ENCODE measurements around the gene KNDC1. TPM values are rescaled to one million over a fixed set of nuclear protein-coding genes. Genes with fewer than 3 reads are reported as not detected.

Gene KNDC1
- total RNA-seq, 1 experiment from 2014 or later = 15.7 TPM

DNA sequence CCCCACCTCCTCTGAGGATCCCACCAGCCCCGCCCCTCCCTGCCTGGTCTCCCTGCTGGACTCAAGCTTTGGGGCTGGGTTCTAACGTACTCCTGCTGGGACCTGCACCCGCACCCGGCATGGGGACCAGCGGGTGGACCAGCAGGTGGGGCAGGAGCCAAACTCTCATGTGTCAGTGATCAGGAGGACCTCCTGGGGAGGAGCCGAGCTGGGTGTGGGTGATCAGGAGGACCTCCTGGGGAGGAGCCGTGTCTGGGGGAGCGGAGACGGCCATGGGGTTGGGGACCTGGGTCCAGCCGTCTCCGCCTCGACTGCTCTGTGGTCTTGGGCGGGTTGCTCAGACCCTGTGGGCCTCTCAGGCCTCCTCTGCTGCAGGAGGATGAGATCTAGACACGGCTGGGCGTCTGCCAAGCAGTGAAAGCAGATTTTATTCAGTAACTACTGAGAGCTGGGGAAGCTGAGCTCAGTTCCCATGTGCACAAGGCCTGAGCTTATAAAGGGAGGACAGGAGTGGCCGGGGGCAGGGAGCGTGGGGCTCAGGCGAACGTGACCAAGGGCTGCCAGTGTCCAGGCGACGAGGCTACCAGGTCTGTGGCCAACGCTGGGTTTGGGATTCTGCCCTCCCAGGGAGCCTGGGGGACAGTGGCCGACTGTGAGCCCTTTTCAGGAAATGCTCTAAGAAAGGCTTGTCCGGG, 36.3 kb downstream of the KNDC1 start:
- H3K23me2 ChIP-seq (ENCODE audit: insufficient read length, low read depth, low read length, poor library complexity, severe bottlenecking) = no peaks in the 10 kb centered on the region
- no peak overlapping the region for H2BK12ac ChIP-seq (ENCODE audit: insufficient read length, low read depth, low read length)
- H2BK120ac ChIP-seq (ENCODE audit: low read depth, low read length, poor library complexity, severe bottlenecking) = no peak overlapping the region
- DNase-seq = no peak
- H3K79me2 ChIP-seq (ENCODE audit: insufficient read depth, low read length) = no peaks in the 10 kb centered on the region
- H4K20me1 ChIP-seq (ENCODE audit: control insufficient read depth, insufficient read depth, insufficient read length) = no peaks in the 10 kb centered on the region
- H2AFZ ChIP-seq (ENCODE audit: low read length) = no peak overlapping the region
- H3K27me3 Mint-ChIP-seq (ENCODE audit: low read depth) = peaks cover 16% of the 10 kb centered on the region
- TF ChIP-seq CTCF (conservative IDR thresholded peaks at IDR 0.05) = no peak
- H3K23ac ChIP-seq (ENCODE audit: insufficient read length, low read depth, low read length) = no peak overlapping the region
- no peak overlapping the region for H4K91ac ChIP-seq (ENCODE audit: insufficient read length, low read depth, low read length)
- H3K4me3 Mint-ChIP-seq = no peak overlapping the region
- H3K56ac ChIP-seq (ENCODE audit: insufficient read length, low read depth, low read length) = no peak overlapping the region
- no peak overlapping the region for H4K8ac ChIP-seq (replicated peaks; ENCODE audit: insufficient read length, low read depth, low read length)
- H3K9ac ChIP-seq (ENCODE audit: extremely low read depth, insufficient read length, low read length) = no peak overlapping the region
- H3K4me1 ChIP-seq (ENCODE audit: insufficient read depth, low read length) = no peaks in the 10 kb centered on the region
- H3K4me2 ChIP-seq (ENCODE audit: insufficient read depth, insufficient read length, low read length) = no peak overlapping the region
- no peak overlapping the region for H3T11ph ChIP-seq (ENCODE audit: low read length)
- H3K9me3 ChIP-seq (ENCODE audit: control insufficient read depth, low read depth, low read length) = no peaks in the 10 kb centered on the region
- H3K27me3 ChIP-seq (ENCODE audit: insufficient read depth, low read length) = no peaks in the 10 kb centered on the region
- H3K79me1 ChIP-seq (ENCODE audit: insufficient read depth, low read depth, low read length, poor library complexity, severe bottlenecking) = no peaks in the 10 kb centered on the region
- no peak overlapping the region for H4K5ac ChIP-seq (ENCODE audit: insufficient read length, low read depth, low read length)
- no peak overlapping the region for H2BK20ac ChIP-seq (ENCODE audit: low read depth, low read length, poor library complexity, severe bottlenecking)
- H3K4me1 Mint-ChIP-seq = 0 out of 4 replicates have a peak, but pooled peaks cover 0 to 2% of the 10 kb centered on the region in 2 experiments
- peaks cover 17 to 31% of the 10 kb centered on the region in 2 experiments for H3K9me3 Mint-ChIP-seq
- H3K18ac ChIP-seq (ENCODE audit: insufficient read length, low read depth, low read length) = no peak overlapping the region
- no peak overlapping the region for H2AK5ac ChIP-seq (ENCODE audit: insufficient read length, low read length)
- H2BK5ac ChIP-seq (ENCODE audit: insufficient read length, low read length) = no peak overlapping the region
- H3K27ac Mint-ChIP-seq = peak overlapping the region in 2 of 3 experiments; percentile 14 to 90; a peak in 2 of 7 replicates
- H3K14ac ChIP-seq (ENCODE audit: insufficient read depth, low read length) = no peak overlapping the region
- H3K27ac ChIP-seq (ENCODE audit: insufficient read length, low read depth, low read length) = no peak overlapping the region
- no peak overlapping the region for H2BK15ac ChIP-seq (ENCODE audit: low read depth, low read length)
- no peak overlapping the region for H3K4ac ChIP-seq (ENCODE audit: low read depth, low read length)
- WGBS (ENCODE audit: extremely low coverage, insufficient read length, low lambda C conversion rate) = no CpG with 5 or more reads among the region's 24 CpGs
- peaks cover 1 to 17% (median 13%) of the 10 kb centered on the region in 3 experiments; a peak in 6 of 7 replicates for H3K36me3 Mint-ChIP-seq (ENCODE audit: insufficient read depth in 1 of 3, low read depth in 3 of 3)

All from H9 (cell line).